Mesothelial cell of epicardium (in vitro differentiated cells): ENCODE results near the gene TRAPPC10. TPM values are rescaled to one million over a fixed set of nuclear protein-coding genes. Genes with fewer than 3 reads are reported as not detected.
"Not testable (repeated sequence)": the region's sequence is repeated elsewhere in the genome, so short reads cannot be mapped to it uniquely, and the experiment has no call there.

ENCODE experiments used
- DNase-seq, 2 experiments: peaks; one replicate each; pipeline ENCODE4 v3.0.0; 2021; ENCODE audit warnings: low spot score in 2 of 2; ENCODE audit not compliant: unreplicated experiment in 2 of 2
- H3K27ac Mint-ChIP-seq: 2 replicates; pipeline ENCODE4 v1.8.0; 2021; ENCODE audit warnings: mixed read lengths
- H3K27me3 Mint-ChIP-seq: 2 replicates; pipeline ENCODE4 v1.8.0; 2021; ENCODE audit warnings: low read depth, mixed read lengths
- H3K36me3 Mint-ChIP-seq: 2 replicates; pipeline ENCODE4 v1.8.0; 2021; ENCODE audit warnings: mixed read lengths
- H3K4me1 Mint-ChIP-seq: 2 replicates; pipeline ENCODE4 v1.8.0; 2021; ENCODE audit warnings: mixed read lengths
- H3K4me3 Mint-ChIP-seq: 2 replicates; pipeline ENCODE4 v1.8.0; 2021; ENCODE audit warnings: mild to moderate bottlenecking, moderate library complexity, mixed read lengths
- H3K9me3 Mint-ChIP-seq: 2 replicates; pipeline ENCODE4 v1.8.0; 2021; ENCODE audit warnings: mixed read lengths
- total RNA-seq: library from RNA; stranded (reverse); gene quantifications from 3 replicates; pipeline ENCODE4 v1.2.1, GENCODE V29; 2021

Gene TRAPPC10
- total RNA-seq, 1 donor from 2014 or later: 34.5 TPM

DNA sequence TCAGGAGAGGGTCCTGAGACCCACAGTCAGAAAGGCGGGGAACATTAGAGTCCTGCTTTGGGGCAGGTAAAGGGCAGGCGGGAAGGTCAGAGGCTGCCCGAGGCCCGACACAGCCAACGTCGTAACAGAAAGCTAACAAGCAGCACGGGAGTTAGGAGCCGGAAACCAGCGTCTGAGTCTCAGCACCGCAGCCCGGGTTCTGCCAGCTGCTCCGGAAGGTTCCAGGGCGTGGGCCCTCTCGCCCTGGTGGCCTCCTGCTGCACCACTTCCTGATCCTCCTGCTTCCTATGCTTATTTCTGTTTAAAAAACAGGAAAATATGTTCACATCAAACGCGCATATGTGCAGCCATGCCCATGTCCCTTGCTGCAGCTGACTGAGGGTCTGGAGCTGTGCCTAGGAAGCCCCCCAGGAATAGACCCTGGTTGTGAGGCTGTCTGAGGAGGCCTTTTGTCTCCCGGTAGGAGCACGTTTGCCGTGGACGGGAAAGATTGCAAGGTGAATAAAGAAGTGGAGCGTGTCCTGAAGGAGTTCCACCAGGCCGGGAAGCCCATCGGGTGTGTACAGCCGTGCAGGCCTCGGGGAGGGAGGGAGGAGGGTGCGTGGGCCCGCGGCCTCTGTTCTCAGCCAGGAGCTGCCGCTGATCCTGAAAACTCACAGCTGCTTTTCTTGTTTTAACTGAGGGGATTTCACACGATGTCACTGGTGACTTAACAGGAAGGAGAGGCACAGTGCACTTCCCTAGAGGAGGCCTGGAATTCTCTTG, 127.9 kb downstream of the TRAPPC10 start:
- H3K27ac Mint-ChIP-seq, H3K36me3 Mint-ChIP-seq, H3K4me3 Mint-ChIP-seq, H3K27me3 Mint-ChIP-seq, H3K9me3 Mint-ChIP-seq, H3K4me1 Mint-ChIP-seq, DNase-seq: not testable (repeated sequence)

DNA sequence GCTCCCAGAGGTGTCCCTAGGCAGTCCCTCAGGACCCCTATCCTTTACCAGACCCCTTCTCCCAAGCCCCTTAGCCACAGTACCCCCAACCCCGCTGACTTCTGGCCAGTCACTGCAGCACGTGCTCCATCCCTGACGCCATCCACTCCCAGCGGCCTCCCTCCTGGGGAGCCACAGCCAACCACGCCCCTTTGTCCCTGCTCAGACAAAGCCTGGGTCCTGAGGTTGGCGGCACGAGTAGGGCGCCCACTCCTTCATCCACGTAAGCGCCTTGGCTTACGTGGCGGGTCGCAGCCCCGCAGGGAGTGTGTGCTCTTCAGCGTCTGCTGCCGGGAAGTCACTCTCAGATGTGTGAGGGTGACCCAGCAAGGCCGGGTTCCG, 128.4 kb downstream of the TRAPPC10 start:
- H3K4me3 Mint-ChIP-seq, H3K27me3 Mint-ChIP-seq: not testable (repeated sequence)

DNA sequence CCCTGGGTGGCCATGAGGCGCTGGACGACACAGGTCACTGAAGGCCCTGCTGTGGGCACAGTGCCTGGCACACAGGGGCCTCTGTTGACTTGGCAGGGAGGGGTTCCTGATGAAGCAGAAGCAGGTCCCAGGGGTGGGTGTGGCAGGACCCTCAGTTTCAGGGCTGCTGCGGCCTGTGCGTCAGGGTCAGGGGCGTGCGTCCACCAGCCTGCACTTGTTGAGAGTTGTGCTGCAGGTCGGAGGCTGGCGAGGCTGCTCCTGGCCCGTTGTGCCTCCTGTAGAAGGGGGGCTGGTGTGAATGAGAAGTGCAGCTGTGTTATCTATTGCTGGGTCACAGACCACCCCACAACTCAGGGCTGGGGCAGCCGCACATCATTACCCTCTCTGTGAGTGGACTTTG, 130.4 kb downstream of the TRAPPC10 start:
- H3K4me1 Mint-ChIP-seq, H3K36me3 Mint-ChIP-seq, H3K27ac Mint-ChIP-seq, H3K4me3 Mint-ChIP-seq, H3K9me3 Mint-ChIP-seq, H3K27me3 Mint-ChIP-seq, DNase-seq: not testable (repeated sequence)

More for the DNA sequence above, 128.4 kb downstream of the TRAPPC10 start:
- H3K9me3 Mint-ChIP-seq, H3K27ac Mint-ChIP-seq, H3K4me1 Mint-ChIP-seq, DNase-seq, H3K36me3 Mint-ChIP-seq: not testable (repeated sequence)

DNA sequence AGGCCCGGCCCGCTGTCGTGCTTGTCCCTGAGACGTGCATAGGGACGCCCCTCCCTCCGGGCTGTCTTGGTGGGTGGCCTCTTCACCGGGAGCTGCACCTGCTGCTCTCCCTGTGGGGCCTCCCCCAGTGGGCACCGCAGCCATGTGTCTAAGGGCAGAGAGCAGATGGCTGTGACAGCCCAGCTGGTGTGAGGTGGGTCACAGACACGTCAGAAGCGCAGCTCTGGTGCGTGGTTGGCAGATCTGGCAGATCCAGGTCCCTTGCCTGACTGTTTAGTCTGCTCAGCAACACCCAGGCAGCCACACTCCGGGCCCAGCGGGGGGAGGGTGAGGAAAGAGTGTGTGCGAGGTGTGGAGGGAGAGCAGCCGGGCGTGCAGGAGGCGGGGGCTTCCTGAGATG, 131.3 kb downstream of the TRAPPC10 start:
- not testable (repeated sequence) for H3K27me3 Mint-ChIP-seq, DNase-seq, H3K36me3 Mint-ChIP-seq, H3K4me1 Mint-ChIP-seq, H3K9me3 Mint-ChIP-seq, H3K27ac Mint-ChIP-seq, H3K4me3 Mint-ChIP-seq

DNA sequence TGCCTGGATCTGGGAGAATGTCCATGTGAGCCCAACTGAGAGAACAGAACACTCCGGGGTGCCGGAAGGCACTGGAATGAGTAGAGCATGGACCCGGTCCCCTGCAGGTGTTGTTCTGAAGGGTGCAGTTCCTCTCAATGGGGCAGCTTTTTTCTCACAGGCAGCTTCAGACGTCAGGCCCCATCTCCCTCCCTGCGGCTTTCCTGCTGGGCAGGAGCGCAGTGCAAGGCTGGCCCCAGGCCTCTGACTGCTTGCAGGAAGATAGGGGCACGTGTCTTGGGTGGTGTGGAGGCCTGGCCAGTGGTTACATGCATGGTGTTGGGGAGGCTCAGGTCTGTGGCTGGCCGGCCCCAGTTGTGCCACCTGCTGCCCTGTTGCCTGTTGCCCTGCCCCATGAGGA, 131.9 kb downstream of the TRAPPC10 start:
- DNase-seq, H3K4me1 Mint-ChIP-seq, H3K36me3 Mint-ChIP-seq, H3K27me3 Mint-ChIP-seq, H3K9me3 Mint-ChIP-seq, H3K4me3 Mint-ChIP-seq, H3K27ac Mint-ChIP-seq: not testable (repeated sequence)

DNA sequence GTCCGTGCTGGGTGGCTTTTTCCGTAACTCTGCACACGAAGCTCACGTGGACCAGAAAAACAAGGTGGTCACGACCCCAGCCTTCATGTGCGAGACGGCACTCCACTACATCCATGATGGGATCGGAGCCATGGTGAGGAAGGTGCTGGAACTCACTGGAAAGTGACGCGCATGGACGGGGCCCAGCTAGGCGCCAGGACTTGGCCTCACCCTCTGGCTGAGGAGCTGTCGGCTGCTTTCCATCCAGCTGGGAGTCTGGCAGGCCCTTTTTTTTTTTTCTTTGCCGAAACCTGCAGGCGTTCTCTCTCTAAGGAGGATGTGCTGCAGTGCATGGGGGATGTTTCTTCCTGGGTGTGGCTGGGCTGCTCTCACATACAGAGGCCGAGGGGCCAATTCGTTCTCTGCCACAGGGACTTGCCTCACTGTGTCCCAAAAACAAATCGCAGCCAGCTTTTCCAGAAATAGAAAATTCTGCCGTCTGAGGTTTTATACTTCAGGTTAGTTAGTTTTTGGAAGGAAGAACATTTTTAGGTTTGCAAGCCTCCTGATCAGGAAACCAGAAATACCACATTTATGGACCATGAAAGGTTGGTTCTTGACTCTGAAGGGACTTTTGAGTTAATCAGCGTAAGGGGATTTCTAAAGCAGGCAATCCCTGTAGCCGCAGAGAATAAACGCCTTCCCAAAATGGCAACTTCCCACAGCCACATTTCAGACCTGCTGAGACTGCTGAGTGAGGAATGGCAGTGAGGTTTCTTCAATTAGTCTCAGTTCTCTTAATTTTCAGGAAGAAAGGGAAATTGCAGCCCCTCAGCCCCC, 132.9 kb downstream of the TRAPPC10 start:
- H3K4me1 Mint-ChIP-seq: not testable (repeated sequence)

DNA sequence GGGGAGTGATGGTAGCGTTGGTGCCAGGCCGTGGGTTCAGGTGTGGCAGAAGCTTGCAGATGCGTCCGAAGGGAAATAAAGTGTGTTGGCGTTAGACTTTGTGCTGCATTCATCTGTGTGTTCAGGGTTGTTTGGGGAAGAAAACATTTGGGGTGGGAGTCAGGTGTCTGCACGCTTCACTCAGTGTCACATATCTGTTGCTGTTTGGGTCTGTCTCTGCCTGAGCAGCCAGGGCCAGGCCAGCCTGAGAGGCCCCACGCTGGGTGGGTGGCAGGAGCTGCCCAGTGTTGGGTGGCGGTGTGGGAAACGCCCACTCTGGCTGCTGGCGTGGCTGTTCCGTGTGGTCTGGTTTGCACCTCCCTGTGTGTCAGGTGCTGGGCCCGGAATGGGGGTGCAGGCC, 133.5 kb downstream of the TRAPPC10 start:
- not testable (repeated sequence) for H3K27me3 Mint-ChIP-seq, H3K9me3 Mint-ChIP-seq, H3K27ac Mint-ChIP-seq, H3K4me1 Mint-ChIP-seq, H3K4me3 Mint-ChIP-seq, DNase-seq, H3K36me3 Mint-ChIP-seq

More for the DNA sequence above, 132.9 kb downstream of the TRAPPC10 start:
- H3K9me3 Mint-ChIP-seq, H3K36me3 Mint-ChIP-seq, H3K27me3 Mint-ChIP-seq, H3K4me3 Mint-ChIP-seq, H3K27ac Mint-ChIP-seq, DNase-seq: not testable (repeated sequence)

DNA sequence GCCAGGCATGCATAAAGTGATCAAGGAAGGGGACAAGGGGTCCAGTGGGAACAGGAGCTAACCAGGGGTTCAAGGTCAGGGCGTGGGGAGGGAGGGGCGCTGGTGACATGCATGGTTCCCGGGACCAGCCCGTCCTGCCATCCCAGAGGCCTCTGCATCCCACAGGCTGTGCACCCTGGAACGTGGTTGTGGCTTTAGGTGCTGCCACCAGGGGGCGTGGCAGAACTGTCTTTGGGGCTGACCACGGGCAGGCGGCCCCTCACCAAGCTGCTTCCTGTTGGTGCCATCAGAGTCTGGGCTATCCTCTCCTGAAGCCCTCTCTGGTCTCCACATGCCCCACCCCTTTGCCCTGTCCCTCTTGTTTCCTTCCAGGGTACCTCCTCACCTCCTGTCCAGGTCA, 135.0 kb downstream of the TRAPPC10 start:
- H3K36me3 Mint-ChIP-seq, H3K4me3 Mint-ChIP-seq, H3K4me1 Mint-ChIP-seq, H3K9me3 Mint-ChIP-seq, H3K27me3 Mint-ChIP-seq, DNase-seq, H3K27ac Mint-ChIP-seq: not testable (repeated sequence)

DNA sequence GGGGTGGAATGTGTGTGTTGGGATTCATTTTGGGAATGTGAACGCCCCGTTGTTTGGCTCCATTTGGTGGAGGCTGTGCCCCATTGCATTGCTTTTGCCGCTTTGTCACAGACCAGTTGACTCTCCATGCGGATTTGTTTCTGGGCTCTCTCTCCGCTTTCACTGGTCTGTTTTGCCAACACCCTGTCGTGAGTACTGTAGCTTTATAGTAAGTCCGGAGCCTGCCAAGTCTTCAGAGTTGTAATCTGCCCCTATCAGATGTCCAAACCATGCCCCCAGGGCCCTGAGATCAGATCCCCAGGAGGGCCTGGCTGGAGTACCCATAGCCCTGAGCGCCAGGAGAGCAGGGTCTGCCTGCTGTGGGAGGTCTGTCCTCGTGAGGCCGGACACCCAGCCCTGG, 138.1 kb downstream of the TRAPPC10 start:
- H3K27me3 Mint-ChIP-seq, H3K9me3 Mint-ChIP-seq, H3K27ac Mint-ChIP-seq, H3K36me3 Mint-ChIP-seq, H3K4me3 Mint-ChIP-seq, H3K4me1 Mint-ChIP-seq, DNase-seq: not testable (repeated sequence)

DNA sequence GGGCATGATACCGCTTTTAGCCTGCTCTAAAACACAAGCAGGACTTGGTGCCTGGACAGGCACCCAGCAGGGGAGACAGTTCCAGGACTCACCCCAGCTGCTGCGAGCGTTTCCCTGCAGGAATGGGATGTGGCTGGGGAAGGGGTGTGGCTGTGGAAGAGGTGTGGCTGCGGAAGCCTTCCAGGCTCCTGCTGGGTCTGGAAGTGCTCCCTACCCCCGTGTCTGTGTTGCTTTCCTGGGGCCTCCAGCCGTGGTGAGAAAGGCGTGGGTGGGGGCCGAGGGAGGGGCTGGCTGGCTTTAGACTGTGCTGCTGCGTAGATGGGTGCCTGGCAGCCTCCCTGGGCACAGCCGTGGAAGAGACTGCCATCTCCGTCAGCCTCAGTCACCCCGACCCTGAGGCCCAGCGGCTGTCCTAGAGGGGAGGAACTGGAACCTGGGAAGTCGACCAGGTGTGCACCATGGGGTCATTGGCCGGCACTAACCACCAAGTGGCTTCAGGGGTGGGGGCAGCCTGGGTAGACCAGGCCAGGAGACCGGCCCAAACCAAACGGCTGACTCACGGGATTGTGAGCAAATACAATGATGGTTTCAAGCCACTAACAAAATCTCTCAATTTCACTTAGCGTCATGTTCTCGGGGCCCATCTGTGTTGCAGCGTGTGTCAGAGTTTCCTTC, 141.2 kb downstream of the TRAPPC10 start:
- H3K9me3 Mint-ChIP-seq, H3K36me3 Mint-ChIP-seq, H3K27me3 Mint-ChIP-seq, H3K4me3 Mint-ChIP-seq, H3K4me1 Mint-ChIP-seq, DNase-seq, H3K27ac Mint-ChIP-seq: not testable (repeated sequence)

DNA sequence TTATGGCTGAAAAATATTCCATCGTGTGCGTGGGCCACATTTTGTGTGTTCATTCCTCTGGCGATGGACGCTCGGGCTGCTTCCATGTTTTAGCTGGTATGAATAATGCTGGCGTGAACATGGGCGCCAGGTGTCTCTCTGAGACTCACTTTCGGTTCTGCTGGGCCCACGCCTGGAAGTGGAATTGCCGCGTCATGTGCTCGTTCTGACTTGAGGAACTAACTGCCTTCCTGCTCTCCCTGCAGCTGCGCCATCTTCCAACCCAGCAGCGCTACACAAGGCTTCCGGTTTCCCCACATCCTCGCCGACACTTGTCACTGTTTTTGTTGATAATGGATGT, 141.8 kb downstream of the TRAPPC10 start:
- not testable (repeated sequence) for H3K4me1 Mint-ChIP-seq, DNase-seq, H3K4me3 Mint-ChIP-seq, H3K27me3 Mint-ChIP-seq, H3K9me3 Mint-ChIP-seq, H3K36me3 Mint-ChIP-seq, H3K27ac Mint-ChIP-seq

DNA sequence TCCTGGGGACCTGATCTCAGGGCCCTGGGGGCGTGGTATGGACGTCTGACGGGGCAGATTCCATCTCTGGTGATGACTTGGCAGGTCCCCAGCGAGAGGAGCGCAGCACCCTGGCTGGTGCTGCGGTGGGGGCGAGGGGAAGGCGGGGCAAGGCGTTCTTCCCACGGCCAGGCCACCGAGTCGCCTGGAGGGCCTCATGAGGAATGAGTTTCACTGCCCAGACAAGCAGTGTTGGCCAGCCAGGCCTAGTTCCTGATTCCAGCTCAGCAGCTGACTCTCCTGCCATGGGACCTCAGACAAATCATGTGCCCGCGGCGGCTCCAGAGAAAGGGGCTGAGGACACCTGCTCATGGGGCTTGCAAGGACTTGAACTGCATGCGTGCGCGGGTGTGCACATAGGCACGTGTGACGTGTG, 142.7 kb downstream of the TRAPPC10 start:
- not testable (repeated sequence) for H3K27me3 Mint-ChIP-seq, H3K36me3 Mint-ChIP-seq, DNase-seq, H3K4me1 Mint-ChIP-seq, H3K9me3 Mint-ChIP-seq, H3K4me3 Mint-ChIP-seq, H3K27ac Mint-ChIP-seq

DNA sequence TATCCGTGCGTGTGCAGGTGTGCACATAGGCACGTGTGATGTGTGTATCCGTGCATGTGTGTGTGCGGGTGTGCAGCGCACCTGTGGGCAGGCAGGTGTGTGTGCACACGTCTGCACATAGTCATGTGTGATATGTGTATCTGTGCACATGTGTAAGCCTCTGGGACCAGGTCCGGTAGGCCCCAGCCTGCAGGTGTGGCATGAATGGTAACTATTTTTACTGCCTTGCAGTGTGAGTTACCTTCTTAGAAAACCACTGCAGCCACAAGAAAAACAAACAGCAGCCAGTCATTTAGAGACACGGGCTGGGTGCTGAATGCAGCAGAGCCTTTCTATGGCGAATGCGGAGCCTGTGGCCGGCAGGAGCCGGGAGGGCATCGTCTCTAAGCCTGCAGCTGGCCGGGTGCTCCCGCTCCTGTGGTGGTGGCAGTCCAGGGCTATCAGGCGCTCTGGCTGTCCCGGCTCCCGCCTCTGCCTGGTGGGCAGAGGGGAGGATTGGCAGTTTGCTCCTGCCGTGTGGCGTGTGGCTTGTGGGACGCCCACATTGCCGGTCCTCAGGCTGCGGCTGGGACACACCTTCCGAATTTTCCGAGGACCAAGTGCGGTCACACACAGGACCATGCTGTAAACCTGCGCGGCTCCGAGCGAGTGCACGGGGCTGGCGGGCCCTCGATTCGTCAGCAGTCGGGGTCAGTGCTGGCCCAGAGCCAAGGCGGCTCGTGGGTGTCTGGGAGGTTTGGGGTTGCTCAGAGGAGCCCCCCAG, 143.3 kb downstream of the TRAPPC10 start:
- H3K4me1 Mint-ChIP-seq, H3K4me3 Mint-ChIP-seq, DNase-seq, H3K9me3 Mint-ChIP-seq, H3K36me3 Mint-ChIP-seq, H3K27ac Mint-ChIP-seq, H3K27me3 Mint-ChIP-seq: not testable (repeated sequence)
